Endothelial cell of umbilical vein (primary cell): ENCODE measurements around the gene CLCN4. TPM values are rescaled to one million over a fixed set of nuclear protein-coding genes. Genes with fewer than 3 reads are reported as not detected.

Experiments
- BruUV-seq: library from RNA; stranded (reverse); fragments of 400-500 nt; replicated peaks from 2 replicates; lab custom pipeline; 2021; lab: Mats Ljungman, UMichigan
- CTCF ChIA-PET: fragments of 300-600, 350-600 bp; sonication (Branson Sonifier 250); formaldehyde crosslinking; loops from one replicate; lab custom pipeline; 2021; ENCODE audit warnings: antibody characterized with exemption, inconsistent platforms; lab: Charles Lee
- POLR2A ChIA-PET: fragments of 300-600, 350-600 bp; sonication (Branson Sonifier 250); formaldehyde crosslinking; loops from one replicate; lab custom pipeline; 2021; ENCODE audit warnings: antibody characterized with exemption, inconsistent platforms; lab: Charles Lee
- DNase-seq: peaks from one replicate; pipeline ENCODE4 v3.0.0-alpha.2; 2011; ENCODE audit warnings: low read depth, low spot score
- FAIRE-seq: peaks from 2 replicates; lab custom pipeline; 2011; peaks lifted over from hg19 to GRCh38; lab: Jason Lieb, UNC
- H2AFZ ChIP-seq: 2 replicates; pipeline ENCODE4 v1.6.0; 2012; ENCODE audit warnings: low read depth, low read length, control low read depth, inconsistent platforms
- H3K27ac ChIP-seq: 2 replicates; pipeline ENCODE4 v1.5.1; 2011; ENCODE audit warnings: low read depth, mild to moderate bottlenecking, control low read depth, low read length, moderate library complexity; ENCODE audit not compliant: insufficient read depth
- H3K27me3 ChIP-seq, 2 experiments: 2 replicates each; pipeline versions ENCODE4 v1.6.0 to v1.6.1; 2011; ENCODE audit warnings: low read length in 2 of 2, mixed read lengths in 1 of 2; ENCODE audit not compliant: control insufficient read depth in 2 of 2, insufficient read depth in 2 of 2
- H3K36me3 ChIP-seq, 2 experiments: 2 replicates in 1 of 2; 3 replicates in 1 of 2; pipeline ENCODE4 v1.5.1; 2011; ENCODE audit warnings: low read length in 2 of 2, mild to moderate bottlenecking in 1 of 2, moderate library complexity in 1 of 2; ENCODE audit not compliant: control insufficient read depth in 2 of 2, insufficient read depth in 2 of 2; ENCODE audit errors: extremely low read depth in 1 of 2
- H3K4me1 ChIP-seq: 3 replicates; pipeline ENCODE4 v1.5.1; 2011; ENCODE audit warnings: mild to moderate bottlenecking, low read length; ENCODE audit not compliant: control insufficient read depth, insufficient read depth; ENCODE audit errors: extremely low read depth
- H3K4me2 ChIP-seq: 2 replicates; pipeline ENCODE4 v1.6.1; 2011; ENCODE audit warnings: low read length, control low read depth, mixed read lengths; ENCODE audit not compliant: insufficient read depth
- H3K4me3 ChIP-seq, 3 experiments: fragments of 200-600 bp in 1 of 3; sonication (generic), shearing (Covaris generic) in 1 of 3; replicated peaks in 1 of 3; 2 replicates each; pipeline ENCODE4 v1.5.1; 2011 to 2016; ENCODE audit warnings: control low read depth in 3 of 3, low read length in 3 of 3, mild to moderate bottlenecking in 2 of 3, inconsistent platforms in 1 of 3, low read depth in 1 of 3, moderate library complexity in 1 of 3; ENCODE audit not compliant: insufficient read depth in 1 of 3
- H3K79me2 ChIP-seq: 2 replicates; pipeline ENCODE4 v1.6.0; 2012; ENCODE audit warnings: low read length, inconsistent platforms; ENCODE audit not compliant: control insufficient read depth, insufficient read depth
- H3K9ac ChIP-seq: replicated peaks from 2 replicates; pipeline ENCODE3; 2011; ENCODE audit warnings: low read length, control low read depth; ENCODE audit not compliant: insufficient read depth; ENCODE audit errors: extremely low read depth
- H3K9me1 ChIP-seq: replicated peaks from 3 replicates; pipeline ENCODE4 v1.6.0; 2011; ENCODE audit warnings: mild to moderate bottlenecking, low read length; ENCODE audit not compliant: control insufficient read depth, insufficient read depth; ENCODE audit errors: extremely low read depth
- H3K9me3 ChIP-seq: replicated peaks from 2 replicates; pipeline ENCODE4 v1.5.1; 2012; ENCODE audit warnings: low read length, inconsistent platforms; ENCODE audit not compliant: control insufficient read depth, insufficient read depth
- H4K20me1 ChIP-seq: replicated peaks from 2 replicates; pipeline ENCODE3; 2011; ENCODE audit warnings: mild to moderate bottlenecking, low read length; ENCODE audit not compliant: control insufficient read depth, insufficient read depth; ENCODE audit errors: extremely low read depth
- CTCF ChIP-seq, 2 donors: IDR thresholded peaks; 1 replicate in 1 of 2; 2 replicates in 1 of 2; pipeline ENCODE4 v1.5.1; 2011; ENCODE audit warnings: low read length in 2 of 2, mild to moderate bottlenecking in 2 of 2, moderate library complexity in 2 of 2, control low read depth in 1 of 2, inconsistent platforms in 1 of 2, low read depth in 1 of 2; ENCODE audit not compliant: insufficient read depth in 1 of 2; ENCODE audit errors: extremely low read depth in 1 of 2
- EZH2 ChIP-seq: IDR thresholded peaks from 2 replicates; pipeline ENCODE4 v1.6.1; 2012; ENCODE audit warnings: borderline replicate concordance, low read depth, mild to moderate bottlenecking, moderate library complexity, low read length, inconsistent platforms; ENCODE audit not compliant: severe bottlenecking
- FOS ChIP-seq: IDR thresholded peaks from 2 replicates; pipeline ENCODE4 v1.6.1; 2011; ENCODE audit warnings: mild to moderate bottlenecking, low read length, moderate library complexity, borderline replicate concordance; ENCODE audit not compliant: insufficient read depth
- GATA2 ChIP-seq: IDR thresholded peaks from 2 replicates; pipeline ENCODE4 v1.7.0; 2011; ENCODE audit warnings: low read depth, mild to moderate bottlenecking, moderate library complexity, mixed read lengths, low read length; ENCODE audit not compliant: insufficient read length, insufficient read depth
- JUN ChIP-seq: IDR thresholded peaks from 2 replicates; pipeline ENCODE4 v1.6.1; 2011; ENCODE audit warnings: borderline replicate concordance, low read depth; ENCODE audit not compliant: insufficient read length, insufficient read depth
- MAX ChIP-seq: IDR thresholded peaks from 2 replicates; pipeline ENCODE4 v1.6.1; 2011; ENCODE audit not compliant: insufficient read depth, insufficient read length
- MYC ChIP-seq: IDR thresholded peaks from one replicate; pipeline ENCODE4 v1.6.1; 2011; ENCODE audit warnings: mild to moderate bottlenecking, low read depth, low read length
- POLR2A ChIP-seq: IDR thresholded peaks from 2 replicates; pipeline ENCODE4 v1.6.1; 2012; ENCODE audit warnings: low read depth, mild to moderate bottlenecking, control low read depth, low read length
- POLR2AphosphoS5 ChIP-seq: IDR thresholded peaks from 2 replicates; pipeline ENCODE4 v1.6.1; 2012; ENCODE audit warnings: low read depth, mild to moderate bottlenecking, control low read depth, low read length, moderate library complexity; ENCODE audit not compliant: insufficient read depth
- dilution Hi-C: fragments of 300-500 bp; cut with MboI; formaldehyde crosslinking; loops from one replicate; pipeline ENCODE4 v1.15.0; 2019; ENCODE audit warnings: low sequenced_read_pairs; ENCODE audit not compliant: extremely low pct_ligation_motif_present
- intact Hi-C: fragments of 100-400 bp; cut with micrococcal nuclease; formaldehyde crosslinking; loops from one replicate; pipeline ENCODE4 v1.10.0; 2022
- polyA plus RNA-seq, 4 experiments: library from polyadenylated mRNA; depleted of rRNA in 3 of 4; stranded (reverse) in 3 of 4; unstranded in 1 of 4; fragments of >200 nt; gene quantifications; 2 replicates each; pipeline versions ENCODE4 v1.2.1 to v1.2.3, GENCODE V29; 2011 to 2012; ENCODE audit warnings: missing spikeins in 1 of 4
- total RNA-seq: library from RNA; stranded (reverse); gene quantifications from 2 replicates; pipeline ENCODE4 v1.2.3, GENCODE V29; 2021

Gene CLCN4
- total and polyA plus RNA-seq, 2 donors (not counting 3 experiments of a cell fraction or from before 2014, with no cell fraction given), result 7.6 to 19.8 TPM

GRCh38 chrX:10278716-10279115, 121.9 kb downstream of the CLCN4 start:
- no peak for TF ChIP-seq FOS
- TF ChIP-seq GATA2, result no peak
- no peak for TF ChIP-seq MAX
- CTCF ChIA-PET, result no interaction called here
- dilution Hi-C loops (no loop called here), intact Hi-C loops (no loop called here)
- Histone ChIP-seq H3K9me3 (no peaks in the 10 kb centered on the region), H3K27ac (no peak overlapping the region), H3K79me2 (no peaks in the 10 kb centered on the region), H3K4me1 (no peaks in the 10 kb centered on the region), H3K4me2 (no peak overlapping the region), H3K9ac (no peak overlapping the region), H3K36me3 (no peaks in the 10 kb centered on the region), H2AFZ (no peak overlapping the region), H3K27me3 (no peaks in the 10 kb centered on the region), H3K9me1 (no peaks in the 10 kb centered on the region), H4K20me1 (no peaks in the 10 kb centered on the region), H3K4me3 (no peak overlapping the region)
- POLR2A ChIA-PET, result no interaction called here
- FAIRE-seq (no peak), DNase-seq (no peak)
- BruUV-seq, result no TSS peak

- H3K27me3 ChIP-seq, result no peaks in the 10 kb centered on the region
- no peaks in the 10 kb centered on the region for H3K9me1 ChIP-seq
- no peaks in the 10 kb centered on the region for H3K4me1 ChIP-seq
- DNase-seq, result no peak
- TF ChIP-seq POLR2AphosphoS5 (no peak), EZH2 (no peak), POLR2A (no peak), MYC (no peak), GATA2 (no peak), CTCF (IDR thresholded peaks at IDR 0.05; ENCODE audit: extremely low read depth in 1 of 2, insufficient read depth in 1 of 2, low read depth in 1 of 2, low read length in 2 of 2) (no peak), FOS (no peak), JUN (no peak), MAX (no peak)
- ChIA-PET CTCF (no interaction called here), POLR2A (no interaction called here)
- H4K20me1 ChIP-seq, result no peaks in the 10 kb centered on the region
- H3K9ac ChIP-seq, result no peak overlapping the region
- no peaks in the 10 kb centered on the region for H3K9me3 ChIP-seq
- FAIRE-seq, result no peak
- no peak overlapping the region for H2AFZ ChIP-seq
- intact Hi-C loops, result no loop called here
- H3K4me2 ChIP-seq, result no peak overlapping the region
- no peaks in the 10 kb centered on the region for H3K36me3 ChIP-seq
- no TSS peak for BruUV-seq
- H3K79me2 ChIP-seq, result no peaks in the 10 kb centered on the region
- H3K27ac ChIP-seq, result no peak overlapping the region
- H3K4me3 ChIP-seq, result no peak overlapping the region
- dilution Hi-C loops, result no loop called here
Measured at GRCh38 chrX:10280071-10280470, 123.3 kb downstream of the CLCN4 start.
